C4-2B (cell line): ENCODE measurements around the gene PCSK5.

Experiments used
- CTCF ChIP-seq: fragments of 450-650 bp; conservative IDR thresholded peaks from 2 replicates; pipeline ENCODE4 v1.5.1; 2017; ENCODE audit warnings: mild to moderate bottlenecking
- ZFX ChIP-seq: fragments of 450-650 bp; IDR thresholded peaks from 2 replicates; pipeline ENCODE4 v1.6.1; 2017

- TF ChIP-seq CTCF (no peak), ZFX (no peak)
These were observed 20.3 kb downstream of the PCSK5 start for GRCh38 chr9:75910731-75911130.
